Subcutaneous adipose tissue (tissue), 4 donors: Measurements from ENCODE around the gene WDR18. TPM values are rescaled to one million over a fixed set of nuclear protein-coding genes. Genes with fewer than 3 reads are reported as not detected.

ENCODE experiments used
- CTCF ChIP-seq: fragments of 450-650 bp; IDR thresholded peaks from one replicate; pipeline ENCODE4 v1.5.1; 2016; ENCODE audit warnings: low read depth, mild to moderate bottlenecking, control low read depth, antibody characterized with exemption, moderate library complexity
- total RNA-seq, 4 donors: library from RNA; depleted of rRNA; stranded (reverse); fragments of >200 nt; gene quantifications; one replicate each; pipeline ENCODE4 v1.1.0, GENCODE V29; 2016

WDR18 gene
- total RNA-seq, 4 donors from 2014 or later = 18.9 to 58.6 (median 30.7) TPM

GRCh38 chr19:1019980-1020867 lies 36.1 kb downstream of the WDR18 start:
- no peak for TF ChIP-seq CTCF

- no peak for TF ChIP-seq CTCF
Measured at GRCh38 chr19:1020868-1021425, 36.8 kb downstream of the WDR18 start, which contains the start of gene TMEM259. Gene TMEM259 (minus strand): TSS chr19:1021123. CDS start chr19:1020996, 127 bp downstream.

GRCh38 chr19:1025960-1026782 lies 42.0 kb downstream of the WDR18 start, which contains the start of gene CNN2:
Gene CNN2 (plus strand): TSS chr19:1026608. CDS start chr19:1026662, 54 bp downstream.
- TF ChIP-seq CTCF = no peak

GRCh38 chr19:1026783-1027649 lies 42.9 kb downstream of the WDR18 start:
- TF ChIP-seq CTCF = no peak

- no peak for TF ChIP-seq CTCF
Measured at GRCh38 chr19:1027650-1028061, 43.5 kb downstream of the WDR18 start.

GRCh38 chr19:1028062-1028926 lies 44.1 kb downstream of the WDR18 start:
- no peak for TF ChIP-seq CTCF
